ENCODE results near the gene MROH8. TPM values are rescaled to one million over a fixed set of nuclear protein-coding genes. Genes with fewer than 3 reads are reported as not detected.

Gene MROH8
- total and polyA plus RNA-seq, 2 of the 13 experiments (the other 11 are each of a cell fraction or from before 2014, with no cell fraction given): 2.6 to 5.5 TPM

DNA sequence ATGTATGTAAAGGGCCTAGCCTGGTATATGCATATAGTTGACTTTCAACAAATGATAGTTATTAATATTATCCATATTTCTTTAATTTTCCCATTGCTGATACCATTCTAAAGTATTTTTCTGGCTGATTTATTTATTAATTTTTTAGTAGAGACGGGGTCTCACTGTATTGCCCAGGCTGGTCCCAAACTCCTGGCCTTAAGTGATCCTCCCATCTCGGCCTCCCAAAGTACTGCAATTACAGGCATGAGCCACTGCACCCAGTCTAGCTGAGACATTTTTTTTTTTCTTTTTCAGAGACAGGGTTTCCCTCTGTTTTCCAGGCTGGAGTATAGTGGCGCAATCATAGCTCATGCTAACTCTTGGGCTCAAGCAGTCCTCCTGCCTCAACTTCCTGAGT, 29.8 kb upstream of the MROH8 start (continued):
- TF ChIP-seq ZNF496 (CRISPR knock-in tag; IDR thresholded peaks at IDR 0.05; ENCODE audit: insufficient replicate concordance) (no peak), CEBPB (IDR thresholded peaks at IDR 0.05; ENCODE audit: borderline replicate concordance, low read depth, low read length) (peak; percentile 56; the same call in 1 of the 2 replicates)
- TF ChIP-seq, protein P1, sequence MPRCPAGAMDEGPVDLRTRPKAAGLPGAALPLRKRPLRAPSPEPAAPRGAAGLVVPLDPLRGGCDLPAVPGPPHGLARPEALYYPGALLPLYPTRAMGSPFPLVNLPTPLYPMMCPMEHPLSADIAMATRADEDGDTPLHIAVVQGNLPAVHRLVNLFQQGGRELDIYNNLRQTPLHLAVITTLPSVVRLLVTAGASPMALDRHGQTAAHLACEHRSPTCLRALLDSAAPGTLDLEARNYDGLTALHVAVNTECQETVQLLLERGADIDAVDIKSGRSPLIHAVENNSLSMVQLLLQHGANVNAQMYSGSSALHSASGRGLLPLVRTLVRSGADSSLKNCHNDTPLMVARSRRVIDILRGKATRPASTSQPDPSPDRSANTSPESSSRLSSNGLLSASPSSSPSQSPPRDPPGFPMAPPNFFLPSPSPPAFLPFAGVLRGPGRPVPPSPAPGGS (CRISPR knock-in tag; IDR thresholded peaks at IDR 0.05): no peak

DNA sequence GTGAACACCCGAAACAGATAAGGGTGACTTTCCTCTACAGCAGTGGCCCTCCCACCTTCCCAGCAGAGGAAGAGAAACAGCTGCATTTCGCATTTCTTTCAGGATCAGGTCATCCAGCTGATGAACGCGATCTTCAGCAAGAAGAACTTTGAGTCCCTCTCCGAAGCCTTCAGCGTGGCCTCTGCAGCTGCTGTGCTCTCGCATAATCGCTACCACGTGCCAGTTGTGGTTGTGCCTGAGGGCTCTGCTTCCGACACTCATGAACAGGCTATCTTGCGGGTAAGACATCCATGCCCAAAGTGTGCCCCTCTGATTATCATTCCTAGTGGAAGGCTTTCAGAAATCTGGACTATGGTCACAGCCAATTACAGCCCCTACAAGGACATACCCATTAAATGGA, 27.8 kb upstream of the MROH8 start:
- no peak overlapping the region for H2AFZ ChIP-seq (ENCODE audit: low read length)
- ATAC-seq (no peak), FAIRE-seq (no peak), DNase-seq (ENCODE audit: low spot score) (no peak)
- H4K20me1 ChIP-seq (ENCODE audit: insufficient read depth, low read length): peaks cover 13% of the 10 kb centered on the region; the same call in 1 of the 2 replicates
- no peak overlapping the region for H3K4me2 ChIP-seq (ENCODE audit: low read depth, low read length)
- BruUV-seq (replicated peaks): no TSS peak
- H3K79me2 ChIP-seq (ENCODE audit: insufficient read depth, low read length): peaks cover 5% of the 10 kb centered on the region
- H3K4me3 ChIP-seq (replicated peaks in 1 of 3; ENCODE audit: insufficient read depth in 1 of 3, low read depth in 2 of 3, low read length in 3 of 3): no peak overlapping the region
- 95% methylated on average over 11 of the region's 11 CpGs for WGBS (ENCODE audit: low lambda C conversion rate)
- H3K9ac ChIP-seq (ENCODE audit: insufficient read depth, low read depth, low read length): no peak overlapping the region
- no peaks in the 10 kb centered on the region for H3K27me3 ChIP-seq (ENCODE audit: control insufficient read depth in 1 of 2, insufficient read depth in 2 of 2, low read length in 2 of 2)
- H3K9me3 ChIP-seq (ENCODE audit: low read length): no peaks in the 10 kb centered on the region
- POLR2A ChIA-PET: no interaction called here
- in situ Hi-C loops (cut with HindIII; ENCODE audit: extremely low pct_ligation_motif_present, low pct_unique_long_range_greater_than_20kb): no loop called here
- CTCF ChIA-PET (ENCODE audit: low intra/inter-chr PET ratio, low total read pairs): no interaction called here
- H3K36me3 ChIP-seq (replicated peaks in 1 of 2; ENCODE audit: control insufficient read depth in 1 of 2, insufficient read depth in 2 of 2, low read length in 2 of 2): peaks cover 52 to 86% of the 10 kb centered on the region in 2 experiments
- intact Hi-C loops (cut with micrococcal nuclease; ENCODE audit: unreplicated experiment): no loop called here
- no peaks in the 10 kb centered on the region for H3K4me1 ChIP-seq (ENCODE audit: insufficient read depth, low read length)
- TF ChIP-seq ZNF572 (CRISPR knock-in tag; IDR thresholded peaks at IDR 0.05): no peak
- peak; percentile 85 for TF ChIP-seq RBM22 (optimal IDR thresholded peaks at IDR 0.05; ENCODE audit: low read length)
- TF ChIP-seq NCOR1 (IDR thresholded peaks at IDR 0.05; ENCODE audit: borderline replicate concordance, low read length): no peak
- H3K27ac ChIP-seq (ENCODE audit: extremely low read length, insufficient read depth, low read length): no peak overlapping the region

All from HepG2 (cell line).